Stimulated activated naive CD4-positive, alpha-beta T cell treated with Interleukin-2 at 50 U/mL for 16 hours (primary cell): ENCODE results near the gene HLF.

Experiments
- DNase-seq: peaks from one replicate; lab custom pipeline; 2025; lab: John Stamatoyannopoulos, UW

HLF gene

DNA sequence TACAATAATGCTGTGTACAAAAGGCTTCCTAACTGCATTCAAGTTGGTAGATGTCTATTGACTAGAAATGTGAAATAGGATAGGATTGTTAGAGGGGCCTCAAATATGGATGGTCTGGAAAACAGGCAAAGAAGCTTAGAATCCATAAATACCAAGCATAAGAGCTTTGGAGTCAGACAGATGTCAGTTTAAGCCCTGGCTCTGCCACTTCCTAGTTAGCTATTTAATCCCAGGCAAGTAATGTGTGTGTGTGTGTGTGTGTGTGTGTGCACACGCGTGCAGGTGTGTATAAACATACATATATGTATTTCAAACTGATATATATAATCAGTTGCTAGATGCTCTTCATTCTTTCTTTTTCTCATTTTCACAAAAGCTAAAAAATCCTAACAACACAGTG is 90.2 kb downstream of the HLF start:
- no peak for DNase-seq

DNA sequence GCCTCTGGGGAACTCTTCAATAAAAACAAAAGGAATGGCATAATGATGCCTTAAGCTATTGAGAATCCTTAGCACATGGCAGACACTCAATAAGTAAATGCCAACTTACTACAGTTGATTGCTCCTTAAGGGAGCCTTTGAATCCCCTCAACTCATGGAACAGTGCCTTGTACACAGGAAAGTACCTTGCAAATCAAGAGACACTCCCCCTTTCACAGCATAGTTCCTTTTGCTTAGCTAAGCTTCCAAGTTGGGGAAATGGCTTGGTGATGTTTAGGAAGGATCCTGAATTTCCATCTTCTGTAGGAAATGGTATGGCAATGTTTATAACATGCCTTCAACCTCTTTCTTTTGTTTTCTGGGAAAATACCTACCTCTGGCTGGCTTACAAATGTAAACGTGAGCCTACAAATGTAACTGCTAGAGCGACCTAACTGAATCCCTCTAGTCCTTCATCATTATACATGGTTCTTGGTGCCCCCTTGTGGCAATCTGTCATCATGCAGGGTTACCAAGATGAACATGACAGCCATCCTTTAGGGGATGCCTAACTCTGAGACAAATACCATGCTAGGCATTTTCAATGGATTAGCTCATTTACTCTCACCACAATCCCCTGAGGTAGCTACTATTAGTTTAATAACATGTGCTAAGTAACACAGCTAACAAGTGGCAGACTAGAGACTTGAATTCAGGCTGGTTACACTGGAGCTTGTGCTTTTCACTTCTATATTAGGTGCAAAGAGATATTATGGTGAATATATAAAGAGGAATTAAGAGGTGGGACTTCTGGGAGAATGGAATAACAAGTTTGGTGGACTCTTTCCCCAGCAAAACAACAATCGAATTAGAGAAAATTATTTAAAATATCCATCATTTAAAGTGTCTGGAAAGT is 91.9 kb downstream of the HLF start:
- peak; percentile 58 for DNase-seq

DNA sequence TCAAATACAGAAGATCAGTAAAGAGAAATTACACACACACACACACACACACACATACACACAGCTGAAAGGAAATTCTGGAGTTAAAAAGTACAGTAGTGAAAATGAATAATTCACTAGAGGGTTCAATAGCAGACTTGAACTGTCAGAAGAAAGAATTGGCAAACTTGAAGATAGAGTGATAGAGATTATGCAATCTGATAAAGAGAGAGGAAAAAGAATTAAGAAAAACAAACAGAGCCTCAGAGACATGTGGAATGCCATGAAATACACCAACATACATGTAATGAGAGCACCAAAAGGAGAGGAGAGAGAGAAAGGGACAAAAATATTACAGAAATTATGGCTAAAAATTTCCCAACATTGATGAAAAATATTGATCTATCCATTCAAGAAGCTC is 96.2 kb downstream of the HLF start:
- DNase-seq, result no peak

DNA sequence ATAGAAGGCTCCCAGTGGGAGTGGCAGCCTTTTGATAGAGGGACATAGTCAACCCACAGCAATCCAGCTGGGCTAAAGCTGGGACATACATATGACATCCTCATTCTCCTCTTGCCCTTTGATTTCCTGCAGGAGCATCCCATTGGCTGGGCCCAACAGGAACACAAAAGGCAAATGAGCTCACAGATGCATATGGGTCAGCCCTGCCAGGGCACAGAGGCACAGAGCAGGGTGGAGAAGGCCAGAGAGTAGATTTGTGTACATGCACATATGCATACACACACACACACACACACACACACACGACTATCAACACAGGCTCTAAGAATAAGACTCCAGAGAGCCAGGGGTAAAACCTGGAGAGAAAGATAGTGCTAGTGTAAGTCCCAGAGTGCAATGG is 98.3 kb downstream of the HLF start:
- no peak for DNase-seq

DNA sequence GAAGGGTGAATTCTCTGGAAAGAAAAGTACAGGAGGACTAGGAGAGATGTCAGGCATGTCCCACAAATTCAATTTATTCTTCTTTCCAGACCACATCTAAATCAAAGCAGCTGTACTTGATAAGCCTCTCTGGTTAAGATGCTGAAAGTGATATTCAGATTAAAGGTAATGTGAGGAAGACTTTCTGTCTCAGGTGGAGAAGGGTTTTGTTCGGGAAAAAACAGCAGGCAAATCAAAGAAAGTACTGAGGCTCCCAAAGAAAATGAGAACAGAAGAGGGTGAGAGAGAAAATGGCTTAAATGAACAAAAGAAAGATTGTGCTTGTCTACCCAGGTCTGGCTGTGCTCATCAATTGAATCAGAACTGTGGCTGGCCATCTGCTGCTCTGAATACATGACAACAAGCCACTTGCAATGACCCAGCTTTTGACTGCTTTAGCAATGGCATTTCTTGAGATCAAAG is 101.3 kb downstream of the HLF start:
- no peak for DNase-seq

DNA sequence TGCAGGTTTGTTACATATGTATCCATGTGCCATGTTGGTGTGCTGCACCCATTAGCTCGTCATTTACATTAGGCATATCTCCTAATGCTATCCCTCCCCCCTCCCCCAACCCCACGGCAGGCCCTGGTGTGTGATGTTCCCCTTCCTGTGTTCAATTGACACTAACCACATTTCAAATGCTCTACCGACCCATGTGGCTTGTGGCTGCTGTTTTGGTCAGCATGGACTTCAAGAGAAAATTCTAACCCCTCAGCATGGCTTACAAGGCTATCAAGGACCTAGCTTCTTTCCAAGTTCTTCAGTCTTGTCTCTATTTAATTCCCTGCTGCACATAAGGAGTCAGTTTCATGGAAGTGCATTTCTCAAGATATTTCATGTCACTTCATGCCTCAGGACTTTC is 103.9 kb downstream of the HLF start:
- no peak for DNase-seq
